A549 (cell line): ENCODE measurements around the gene IFRD2. TPM values are rescaled to one million over a fixed set of nuclear protein-coding genes. Genes with fewer than 3 reads are reported as not detected.

Source experiments
- ATAC-seq, 2 experiments: fragments of 200-7000 bp in 1 of 2; fragments of >200 bp in 1 of 2; cut with Nextera tagmentation in 1 of 2; cut with Tn5 transposase in 1 of 2; 3 replicates each; pipeline versions ENCODE4 v1.8.0 to v1.9.1; 2018 to 2020; ENCODE audit warnings: mild to moderate bottlenecking in 1 of 2, moderate library complexity in 1 of 2
- CTCF ChIA-PET: fragments of 300-600 bp; sonication (Branson Sonifier 250); formaldehyde crosslinking; extraction: SDS; loops from one replicate; lab custom pipeline; 2021; ENCODE audit warnings: antibody characterized with exemption, inconsistent platforms; lab: Yijun Ruan, JAX
- POLR2A ChIA-PET: fragments of 350-600 bp; formaldehyde crosslinking; extraction: SDS; loops from one replicate; lab custom pipeline; 2021; ENCODE audit warnings: antibody characterized with exemption, inconsistent platforms; lab: Yijun Ruan, JAX
- DNase-seq, 2 experiments: peaks; one replicate each; pipeline versions ENCODE4 v3.0.0 to v3.0.0-alpha.2; 2011 to 2016; ENCODE audit warnings: low read depth in 1 of 2, low spot score in 1 of 2
- FAIRE-seq: peaks from 2 replicates; lab custom pipeline; 2011; peaks lifted over from hg19 to GRCh38; lab: Jason Lieb, UNC
- H3K27ac ChIP-seq, 2 experiments: fragments of >200 bp; sonication (Bioruptor Twin); formaldehyde crosslinking; 3 replicates each; pipeline ENCODE4 v1.5.1; 2016 to 2017
- H3K4me1 ChIP-seq: fragments of >200 bp; sonication (Bioruptor Twin); formaldehyde crosslinking; 3 replicates; pipeline ENCODE4 v1.6.1; 2016
- H3K4me2 ChIP-seq: fragments of >200 bp; sonication (Bioruptor Twin); formaldehyde crosslinking; 3 replicates; pipeline ENCODE4 v1.6.1; 2016
- H3K4me3 ChIP-seq: fragments of >200 bp; sonication (Bioruptor Twin); formaldehyde crosslinking; 3 replicates; pipeline ENCODE4 v1.5.1; 2016
- H3K9me3 ChIP-seq: fragments of >200 bp; sonication (Bioruptor Twin); formaldehyde crosslinking; 3 replicates; pipeline ENCODE4 v1.6.1; 2016
- CBX8 ChIP-seq: fragments of 200-600 bp; sonication (generic); IDR thresholded peaks from 2 replicates; pipeline ENCODE4 v1.6.1; 2016
- CTCF ChIP-seq: fragments of >200 bp; sonication (Bioruptor Twin); formaldehyde crosslinking; IDR thresholded peaks from 3 replicates; pipeline ENCODE4 v1.5.1; 2016
- EHF ChIP-seq: fragments of 250-450 bp; sonication (Bioruptor Pico); IDR thresholded peaks from 2 replicates; pipeline ENCODE4 v1.5.0; 2020; ENCODE audit warnings: mild to moderate bottlenecking
- ESRRA ChIP-seq: fragments of 150-350 bp; IDR thresholded peaks from 2 replicates; pipeline ENCODE4 v1.6.1; 2014; ENCODE audit warnings: mild to moderate bottlenecking, low read length, borderline replicate concordance
- FOSB ChIP-seq: fragments of 250-450 bp; sonication (Bioruptor Pico); IDR thresholded peaks from 2 replicates; pipeline ENCODE4 v1.5.0; 2020; ENCODE audit warnings: mild to moderate bottlenecking, moderate library complexity
- FOSL2 ChIP-seq, 2 experiments: fragments of 450-650 bp in 1 of 2; fragments of >200 bp in 1 of 2; sonication (Bioruptor Twin) in 1 of 2; formaldehyde crosslinking; IDR thresholded peaks; 2 replicates each; pipeline versions ENCODE4 v1.5.0 to v1.6.1; 2016 to 2020; ENCODE audit warnings: mild to moderate bottlenecking in 1 of 2, moderate library complexity in 1 of 2
- GATA3 ChIP-seq: IDR thresholded peaks from 2 replicates; pipeline ENCODE4 v1.6.1; 2012; ENCODE audit warnings: borderline replicate concordance
- HDAC2 ChIP-seq: fragments of 200-600 bp; sonication (generic); IDR thresholded peaks from 2 replicates; pipeline ENCODE4 v1.6.1; 2016
- HOXA7 ChIP-seq: fragments of 250-450 bp; sonication (Bioruptor Pico); IDR thresholded peaks from 2 replicates; pipeline ENCODE4 v1.5.0; 2020; ENCODE audit warnings: mild to moderate bottlenecking, moderate library complexity
- HOXB5 ChIP-seq: fragments of 250-450 bp; sonication (Bioruptor Pico); IDR thresholded peaks from 2 replicates; pipeline ENCODE4 v1.5.0; 2020; ENCODE audit warnings: mild to moderate bottlenecking, moderate library complexity
- KDM5A ChIP-seq: fragments of 200-600 bp; sonication (generic); IDR thresholded peaks from 2 replicates; pipeline ENCODE4 v1.6.1; 2016; ENCODE audit warnings: antibody characterized with exemption, mild to moderate bottlenecking
- MAFK ChIP-seq: fragments of 450-650 bp; IDR thresholded peaks from 2 replicates; pipeline ENCODE4 v1.6.1; 2014; ENCODE audit not compliant: partially characterized antibody
- MAZ ChIP-seq: fragments of 150-350 bp; IDR thresholded peaks from 2 replicates; pipeline ENCODE4 v1.6.1; 2014; ENCODE audit warnings: antibody characterized with exemption, low read depth, low read length, borderline replicate concordance
- MYC ChIP-seq: IDR thresholded peaks from 2 replicates; pipeline ENCODE4 v1.6.1; 2012; ENCODE audit warnings: mild to moderate bottlenecking, inconsistent platforms, low read length, improper control_type of control experiment, borderline replicate concordance
- NFE2L2 ChIP-seq: fragments of 150-350 bp; conservative IDR thresholded peaks from 2 replicates; pipeline ENCODE4 v1.6.1; 2014; ENCODE audit warnings: low read length
- NPAS2 ChIP-seq: fragments of 250-450 bp; sonication (Bioruptor Pico); IDR thresholded peaks from 2 replicates; pipeline ENCODE4 v1.8.0; 2022; ENCODE audit warnings: mild to moderate bottlenecking, moderate library complexity, borderline replicate concordance
- PBX3 ChIP-seq: IDR thresholded peaks from 2 replicates; pipeline ENCODE4 v1.6.1; 2012
- RCOR1 ChIP-seq: fragments of 150-350 bp; IDR thresholded peaks from 2 replicates; pipeline ENCODE4 v1.6.1; 2014; ENCODE audit warnings: antibody characterized with exemption, low read length, low read depth
- RFX5 ChIP-seq: fragments of 450-650 bp; IDR thresholded peaks from 2 replicates; pipeline ENCODE4 v1.7.1; 2014; ENCODE audit warnings: antibody characterized with exemption, mild to moderate bottlenecking, moderate library complexity
- RNF2 ChIP-seq: fragments of 200-600 bp; sonication (generic); IDR thresholded peaks from 2 replicates; pipeline ENCODE4 v1.6.1; 2016; ENCODE audit warnings: low read depth, mild to moderate bottlenecking, antibody characterized with exemption, moderate library complexity, borderline replicate concordance
- SREBF2 ChIP-seq: fragments of 450-650 bp; IDR thresholded peaks from 2 replicates; pipeline ENCODE4 v1.6.1; 2014; ENCODE audit warnings: mild to moderate bottlenecking, moderate library complexity
- ZC3H11A ChIP-seq: fragments of 450-650 bp; IDR thresholded peaks from 2 replicates; pipeline ENCODE4 v1.6.1; 2014; ENCODE audit warnings: antibody characterized with exemption, mild to moderate bottlenecking
- ZNF302 ChIP-seq: fragments of 250-450 bp; sonication (Bioruptor Pico); IDR thresholded peaks from 2 replicates; pipeline ENCODE4 v1.9.0; 2021; ENCODE audit warnings: inconsistent platforms, mild to moderate bottlenecking, moderate library complexity
- WGBS: methylation state at CpG from one replicate; pipeline ENCODE4 v1.1.6; 2017; ENCODE audit errors: missing lambda C conversion rate; 5-methylcytosine and 5-hydroxymethylcytosine counted together
- polyA plus RNA-seq, 4 experiments: library from polyadenylated mRNA; depleted of rRNA in 3 of 4; stranded (reverse); fragments of >200 nt; fragmentation: RNase III in 1 of 4; extraction: RNeasy Plus Mini Kit Qiagen cat#74134 plus additional on column Dnase treatment in 1 of 4; gene quantifications; 2 replicates in 3 of 4; 3 replicates in 1 of 4; pipeline ENCODE4 v1.2.3, GENCODE V29; 2011 to 2017
- TF ChIP-seq, protein P1 (sequence below): fragments of 150-350 bp; IDR thresholded peaks from 2 replicates; pipeline ENCODE4 v1.6.1; 2014; ENCODE audit warnings: low read depth, mild to moderate bottlenecking, low read length
- TF ChIP-seq, protein P2 (sequence below): fragments of 250-450 bp; sonication (Bioruptor Pico); IDR thresholded peaks from 2 replicates; pipeline ENCODE4 v1.5.0; 2021; ENCODE audit warnings: mild to moderate bottlenecking, moderate library complexity, borderline replicate concordance
- TF ChIP-seq, protein P3 (sequence below): IDR thresholded peaks from 2 replicates; pipeline ENCODE4 v1.6.1; 2012; ENCODE audit warnings: low read depth, borderline replicate concordance
- TF ChIP-seq, protein P4 (sequence below): fragments of 250-450 bp; sonication (Bioruptor Pico); IDR thresholded peaks from 2 replicates; pipeline ENCODE4 v1.5.0; 2020; ENCODE audit warnings: low read depth, mild to moderate bottlenecking, moderate library complexity

IFRD2 gene
- polyA plus RNA-seq, 2 of the 4 experiments (the other 2 are of a cell fraction), result 42.2 to 79.7 TPM

- peaks cover 13% of the 10 kb centered on the region; the same call in 2 of the 3 replicates for H3K4me1 ChIP-seq
- CTCF ChIA-PET, result interaction anchor here (1.0 to 1.4 kb wide), 2 partner anchors 11 to 16 kb away, joined by 3 to 6 read pairs; no protein-coding TSS in a partner anchor
- H3K4me3 ChIP-seq, result no peak overlapping the region
- TF ChIP-seq, protein P1, sequence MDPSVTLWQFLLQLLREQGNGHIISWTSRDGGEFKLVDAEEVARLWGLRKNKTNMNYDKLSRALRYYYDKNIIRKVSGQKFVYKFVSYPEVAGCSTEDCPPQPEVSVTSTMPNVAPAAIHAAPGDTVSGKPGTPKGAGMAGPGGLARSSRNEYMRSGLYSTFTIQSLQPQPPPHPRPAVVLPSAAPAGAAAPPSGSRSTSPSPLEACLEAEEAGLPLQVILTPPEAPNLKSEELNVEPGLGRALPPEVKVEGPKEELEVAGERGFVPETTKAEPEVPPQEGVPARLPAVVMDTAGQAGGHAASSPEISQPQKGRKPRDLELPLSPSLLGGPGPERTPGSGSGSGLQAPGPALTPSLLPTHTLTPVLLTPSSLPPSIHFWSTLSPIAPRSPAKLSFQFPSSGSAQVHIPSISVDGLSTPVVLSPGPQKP, result no peak
- TF ChIP-seq MAFK (no peak), RNF2 (no peak), RCOR1 (no peak), PBX3 (no peak), RFX5 (no peak), ZC3H11A (no peak), MAZ (no peak), FOSB (CRISPR knock-in tag) (no peak)
- TF ChIP-seq, protein P2, sequence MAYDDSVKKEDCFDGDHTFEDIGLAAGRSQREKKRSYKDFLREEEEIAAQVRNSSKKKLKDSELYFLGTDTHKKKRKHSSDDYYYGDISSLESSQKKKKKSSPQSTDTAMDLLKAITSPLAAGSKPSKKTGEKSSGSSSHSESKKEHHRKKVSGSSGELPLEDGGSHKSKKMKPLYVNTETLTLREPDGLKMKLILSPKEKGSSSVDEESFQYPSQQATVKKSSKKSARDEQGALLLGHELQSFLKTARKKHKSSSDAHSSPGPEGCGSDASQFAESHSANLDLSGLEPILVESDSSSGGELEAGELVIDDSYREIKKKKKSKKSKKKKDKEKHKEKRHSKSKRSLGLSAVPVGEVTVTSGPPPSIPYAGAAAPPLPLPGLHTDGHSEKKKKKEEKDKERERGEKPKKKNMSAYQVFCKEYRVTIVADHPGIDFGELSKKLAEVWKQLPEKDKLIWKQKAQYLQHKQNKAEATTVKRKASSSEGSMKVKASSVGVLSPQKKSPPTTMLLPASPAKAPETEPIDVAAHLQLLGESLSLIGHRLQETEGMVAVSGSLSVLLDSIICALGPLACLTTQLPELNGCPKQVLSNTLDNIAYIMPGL, result no peak
- TF ChIP-seq, all 56 proteins: peak for 0
- Histone ChIP-seq H3K9me3 (no peaks in the 10 kb centered on the region), H3K27ac (no peak overlapping the region), H3K4me2 (no peak overlapping the region)
- POLR2A ChIA-PET, result no interaction called here
- 95% methylated on average over 20 of the region's 23 CpGs for WGBS
- ATAC-seq, result no peak
- no peak for DNase-seq
- no peak for FAIRE-seq
Measured at GRCh38 chr3:50288387-50289007, 3.7 kb downstream of the IFRD2 start.

DNA sequence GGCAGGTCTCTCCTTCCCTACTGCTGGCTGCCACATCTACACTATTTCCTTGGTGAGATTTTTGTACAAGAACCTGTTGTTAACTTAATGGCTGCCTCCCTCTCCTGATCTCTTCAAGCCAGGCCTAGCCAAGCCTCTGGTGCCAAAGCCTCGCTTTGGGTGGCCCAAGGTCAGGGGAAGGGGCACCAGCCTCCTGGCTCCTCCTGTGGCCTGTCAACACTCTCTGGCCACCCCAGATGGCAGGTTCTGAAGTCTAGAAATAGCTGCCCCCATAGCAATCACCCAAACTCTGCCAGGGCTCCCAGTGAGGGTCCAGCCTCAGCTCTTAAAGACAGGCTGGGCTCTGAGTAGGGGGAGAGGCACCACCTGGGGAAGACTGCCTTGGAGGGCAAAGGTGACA lies 5.0 kb downstream of the IFRD2 start:
- Histone ChIP-seq H3K9me3 (no peaks in the 10 kb centered on the region), H3K4me1 (peaks cover 8% of the 10 kb centered on the region; the same call in 1 of the 3 replicates), H3K4me3 (no peak overlapping the region), H3K4me2 (no peak overlapping the region), H3K27ac (no peak overlapping the region)
- FAIRE-seq, result no peak
- CTCF ChIA-PET, result interaction anchor here (1.0 to 1.4 kb wide), 2 partner anchors 14 to 15 kb away, joined by 3 read pairs; no protein-coding TSS in a partner anchor
- WGBS, result 100% methylated on average over 1 of the region's 1 CpG
- POLR2A ChIA-PET, result no interaction called here
- TF ChIP-seq SREBF2 (no peak), CTCF (no peak), GATA3 (no peak), FOSL2 (IDR thresholded peaks at IDR 0.05) (no peak), FOSL2 (CRISPR knock-in tag; IDR thresholded peaks at IDR 0.05) (no peak), ZC3H11A (no peak), KDM5A (no peak), MYC (no peak), NFE2L2 (no peak), FOSB (CRISPR knock-in tag) (no peak), HOXB5 (no peak), MAFK (no peak), ESRRA (no peak), EHF (CRISPR knock-in tag) (no peak), HDAC2 (no peak), NPAS2 (CRISPR knock-in tag) (no peak), CBX8 (no peak), HOXA7 (CRISPR knock-in tag) (no peak), ZNF302 (no peak)
- TF ChIP-seq, protein P3, sequence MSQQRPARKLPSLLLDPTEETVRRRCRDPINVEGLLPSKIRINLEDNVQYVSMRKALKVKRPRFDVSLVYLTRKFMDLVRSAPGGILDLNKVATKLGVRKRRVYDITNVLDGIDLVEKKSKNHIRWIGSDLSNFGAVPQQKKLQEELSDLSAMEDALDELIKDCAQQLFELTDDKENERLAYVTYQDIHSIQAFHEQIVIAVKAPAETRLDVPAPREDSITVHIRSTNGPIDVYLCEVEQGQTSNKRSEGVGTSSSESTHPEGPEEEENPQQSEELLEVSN, result no peak
- TF ChIP-seq, protein P4, sequence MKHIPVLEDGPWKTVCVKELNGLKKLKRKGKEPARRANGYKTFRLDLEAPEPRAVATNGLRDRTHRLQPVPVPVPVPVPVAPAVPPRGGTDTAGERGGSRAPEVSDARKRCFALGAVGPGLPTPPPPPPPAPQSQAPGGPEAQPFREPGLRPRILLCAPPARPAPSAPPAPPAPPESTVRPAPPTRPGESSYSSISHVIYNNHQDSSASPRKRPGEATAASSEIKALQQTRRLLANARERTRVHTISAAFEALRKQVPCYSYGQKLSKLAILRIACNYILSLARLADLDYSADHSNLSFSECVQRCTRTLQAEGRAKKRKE (CRISPR knock-in tag), result no peak
- no peak for DNase-seq
- no peak for ATAC-seq
